Measurements from ENCODE around the gene WASF3.
A peak's percentile ranks its signal among the peaks of the same experiment; 100 is the strongest.

The WASF3 gene

GRCh38 chr13:26526702-26527216, 30.7 kb upstream of the WASF3 start:
- Histone ChIP-seq H3K27ac (ENCODE audit: low read length) (no peak overlapping the region), H3K4me2 (ENCODE audit: low read depth, low read length) (no peak overlapping the region), H3K4me1 (ENCODE audit: low read length) (no peaks in the 10 kb centered on the region), H3K79me2 (ENCODE audit: low read length) (no peaks in the 10 kb centered on the region), H3F3A (ENCODE audit: insufficient read depth, low read length) (no peaks in the 10 kb centered on the region), H3K9me3 (replicated peaks; ENCODE audit: insufficient read depth, low read length) (no peaks in the 10 kb centered on the region), H3K9ac (ENCODE audit: low read length) (no peak overlapping the region), H3K4me3 (ENCODE audit: low read length) (no peak overlapping the region), H3K9me2 (replicated peaks; ENCODE audit: insufficient read depth, low read length) (no peaks in the 10 kb centered on the region), H2AFZ (ENCODE audit: low read length) (no peak overlapping the region), H4K20me1 (ENCODE audit: insufficient read depth, low read length) (no peaks in the 10 kb centered on the region), H3K27me3 (replicated peaks; ENCODE audit: insufficient read depth, low read length) (no peaks in the 10 kb centered on the region), H3K36me3 (replicated peaks; ENCODE audit: insufficient read depth, low read length) (no peaks in the 10 kb centered on the region)
- TF ChIP-seq EZH2phosphoT487 (IDR thresholded peaks at IDR 0.05; ENCODE audit: low read length): no peak
- TF ChIP-seq CTCF (IDR thresholded peaks at IDR 0.05; ENCODE audit: low read length): no peak
- TF ChIP-seq EZH2 (optimal IDR thresholded peaks at IDR 0.05; ENCODE audit: low read depth, low read length): no peak
- no peak for DNase-seq

GRCh38 chr13:26528527-26528926, 29.0 kb upstream of the WASF3 start:
- Histone ChIP-seq H3K36me3 (replicated peaks; ENCODE audit: insufficient read depth, low read length) (no peaks in the 10 kb centered on the region), H3K4me1 (ENCODE audit: low read length) (no peaks in the 10 kb centered on the region), H3K27me3 (replicated peaks; ENCODE audit: insufficient read depth, low read length) (no peaks in the 10 kb centered on the region), H3K27ac (ENCODE audit: low read length) (no peak overlapping the region), H3K79me2 (ENCODE audit: low read length) (no peaks in the 10 kb centered on the region), H3K9me3 (replicated peaks; ENCODE audit: insufficient read depth, low read length) (no peaks in the 10 kb centered on the region), H4K20me1 (ENCODE audit: insufficient read depth, low read length) (no peaks in the 10 kb centered on the region), H3F3A (ENCODE audit: insufficient read depth, low read length) (no peaks in the 10 kb centered on the region), H3K4me3 (ENCODE audit: low read length) (no peak overlapping the region), H3K4me2 (ENCODE audit: low read depth, low read length) (no peak overlapping the region), H2AFZ (ENCODE audit: low read length) (no peak overlapping the region), H3K9me2 (replicated peaks; ENCODE audit: insufficient read depth, low read length) (no peaks in the 10 kb centered on the region), H3K9ac (ENCODE audit: low read length) (no peak overlapping the region)
- DNase-seq: no peak
- no peak for TF ChIP-seq EZH2 (optimal IDR thresholded peaks at IDR 0.05; ENCODE audit: low read depth, low read length)
- TF ChIP-seq CTCF (IDR thresholded peaks at IDR 0.05; ENCODE audit: low read length): no peak
- no peak for TF ChIP-seq EZH2phosphoT487 (IDR thresholded peaks at IDR 0.05; ENCODE audit: low read length)

GRCh38 chr13:26529441-26529840, 28.0 kb upstream of the WASF3 start:
- H3K4me1 ChIP-seq (ENCODE audit: low read length): no peaks in the 10 kb centered on the region
- no peaks in the 10 kb centered on the region for H3K79me2 ChIP-seq (ENCODE audit: low read length)
- TF ChIP-seq EZH2 (optimal IDR thresholded peaks at IDR 0.05; ENCODE audit: low read depth, low read length) (no peak), EZH2phosphoT487 (IDR thresholded peaks at IDR 0.05; ENCODE audit: low read length) (no peak), CTCF (IDR thresholded peaks at IDR 0.05; ENCODE audit: low read length) (no peak)
- H3K9ac ChIP-seq (ENCODE audit: low read length): no peak overlapping the region
- no peak overlapping the region for H3K4me3 ChIP-seq (ENCODE audit: low read length)
- H4K20me1 ChIP-seq (ENCODE audit: insufficient read depth, low read length): no peaks in the 10 kb centered on the region
- H3K9me3 ChIP-seq (replicated peaks; ENCODE audit: insufficient read depth, low read length): no peaks in the 10 kb centered on the region
- H3K9me2 ChIP-seq (replicated peaks; ENCODE audit: insufficient read depth, low read length): no peaks in the 10 kb centered on the region
- H3K27ac ChIP-seq (ENCODE audit: low read length): no peak overlapping the region
- H3F3A ChIP-seq (ENCODE audit: insufficient read depth, low read length): no peaks in the 10 kb centered on the region
- peak; percentile 61 for DNase-seq
- H3K4me2 ChIP-seq (ENCODE audit: low read depth, low read length): no peak overlapping the region
- H3K27me3 ChIP-seq (replicated peaks; ENCODE audit: insufficient read depth, low read length): no peaks in the 10 kb centered on the region
- H3K36me3 ChIP-seq (replicated peaks; ENCODE audit: insufficient read depth, low read length): no peaks in the 10 kb centered on the region
- no peak overlapping the region for H2AFZ ChIP-seq (ENCODE audit: low read length)
